PFSK-1 (cell line): ENCODE measurements around the gene NFIC.

Experiments used
- FOXP2 ChIP-seq: optimal IDR thresholded peaks from 2 replicates; pipeline ENCODE3; 2011; ENCODE audit warnings: borderline replicate concordance, control low read depth, inconsistent platforms; ENCODE audit not compliant: insufficient read depth; ENCODE audit errors: extremely low read length, extremely low read depth
- POLR2AphosphoS5 ChIP-seq: IDR thresholded peaks from 2 replicates; pipeline ENCODE4 v1.6.1; 2012; ENCODE audit warnings: low read depth, mild to moderate bottlenecking, control low read depth, low read length, moderate library complexity
- SIN3A ChIP-seq: IDR thresholded peaks from 2 replicates; pipeline ENCODE4 v1.6.1; 2012; ENCODE audit warnings: mild to moderate bottlenecking, low read length, moderate library complexity, borderline replicate concordance; ENCODE audit not compliant: insufficient read depth
- TAF1 ChIP-seq: IDR thresholded peaks from 2 replicates; pipeline ENCODE4 v1.6.1; 2012; ENCODE audit warnings: low read length, control low read depth, borderline replicate concordance; ENCODE audit not compliant: insufficient read depth
- TF ChIP-seq, protein P1 (sequence below), 2 experiments: IDR thresholded peaks; 2 replicates each; pipeline versions ENCODE4 v1.6.1 to v1.8.0; 2011 to 2012; ENCODE audit warnings: low read depth in 2 of 2, low read length in 2 of 2, control low read depth in 1 of 2, inconsistent platforms in 1 of 2, mild to moderate bottlenecking in 1 of 2, moderate library complexity in 1 of 2; ENCODE audit not compliant: insufficient read depth in 1 of 2

NFIC gene

GRCh38 chr19:3467437-3468198 lies 101.2 kb downstream of the NFIC start:
- TF ChIP-seq POLR2AphosphoS5: 0 out of 2 replicates have a peak, but pooled peaks have one; percentile 7
- TF ChIP-seq, protein P1, sequence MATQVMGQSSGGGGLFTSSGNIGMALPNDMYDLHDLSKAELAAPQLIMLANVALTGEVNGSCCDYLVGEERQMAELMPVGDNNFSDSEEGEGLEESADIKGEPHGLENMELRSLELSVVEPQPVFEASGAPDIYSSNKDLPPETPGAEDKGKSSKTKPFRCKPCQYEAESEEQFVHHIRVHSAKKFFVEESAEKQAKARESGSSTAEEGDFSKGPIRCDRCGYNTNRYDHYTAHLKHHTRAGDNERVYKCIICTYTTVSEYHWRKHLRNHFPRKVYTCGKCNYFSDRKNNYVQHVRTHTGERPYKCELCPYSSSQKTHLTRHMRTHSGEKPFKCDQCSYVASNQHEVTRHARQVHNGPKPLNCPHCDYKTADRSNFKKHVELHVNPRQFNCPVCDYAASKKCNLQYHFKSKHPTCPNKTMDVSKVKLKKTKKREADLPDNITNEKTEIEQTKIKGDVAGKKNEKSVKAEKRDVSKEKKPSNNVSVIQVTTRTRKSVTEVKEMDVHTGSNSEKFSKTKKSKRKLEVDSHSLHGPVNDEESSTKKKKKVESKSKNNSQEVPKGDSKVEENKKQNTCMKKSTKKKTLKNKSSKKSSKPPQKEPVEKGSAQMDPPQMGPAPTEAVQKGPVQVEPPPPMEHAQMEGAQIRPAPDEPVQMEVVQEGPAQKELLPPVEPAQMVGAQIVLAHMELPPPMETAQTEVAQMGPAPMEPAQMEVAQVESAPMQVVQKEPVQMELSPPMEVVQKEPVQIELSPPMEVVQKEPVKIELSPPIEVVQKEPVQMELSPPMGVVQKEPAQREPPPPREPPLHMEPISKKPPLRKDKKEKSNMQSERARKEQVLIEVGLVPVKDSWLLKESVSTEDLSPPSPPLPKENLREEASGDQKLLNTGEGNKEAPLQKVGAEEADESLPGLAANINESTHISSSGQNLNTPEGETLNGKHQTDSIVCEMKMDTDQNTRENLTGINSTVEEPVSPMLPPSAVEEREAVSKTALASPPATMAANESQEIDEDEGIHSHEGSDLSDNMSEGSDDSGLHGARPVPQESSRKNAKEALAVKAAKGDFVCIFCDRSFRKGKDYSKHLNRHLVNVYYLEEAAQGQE (IDR thresholded peaks at IDR 0.05; ENCODE audit: insufficient read depth in 1 of 2, low read depth in 2 of 2, low read length in 2 of 2): no peak

DNA sequence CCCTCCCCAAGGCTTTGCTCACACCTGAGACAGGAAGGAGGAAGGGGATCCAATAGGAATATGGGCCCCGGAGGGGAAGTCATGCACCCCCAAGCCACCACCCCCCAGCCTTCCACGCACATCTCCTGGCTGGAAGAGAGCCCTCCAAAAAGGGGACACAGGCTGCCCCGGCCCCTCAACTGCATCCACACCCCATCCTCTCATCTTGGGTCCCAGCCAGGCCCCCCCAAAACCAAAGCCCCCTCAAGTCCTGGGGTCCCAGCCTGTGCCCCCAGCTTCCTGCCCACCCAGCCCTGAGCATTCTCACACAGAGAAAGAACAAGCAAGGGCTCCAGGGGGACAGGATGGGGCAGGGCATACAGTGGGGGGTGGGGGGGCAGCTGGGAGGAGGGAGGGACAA lies 101.8 kb downstream of the NFIC start:
- no peak for TF ChIP-seq FOXP2
- TF ChIP-seq, protein P1 (IDR thresholded peaks at IDR 0.05; ENCODE audit: insufficient read depth in 1 of 2, low read depth in 2 of 2, low read length in 2 of 2): no peak
- no peak for TF ChIP-seq TAF1
- 0 out of 2 replicates have a peak, but pooled peaks have one; percentile 7 for TF ChIP-seq POLR2AphosphoS5
- no peak for TF ChIP-seq SIN3A

DNA sequence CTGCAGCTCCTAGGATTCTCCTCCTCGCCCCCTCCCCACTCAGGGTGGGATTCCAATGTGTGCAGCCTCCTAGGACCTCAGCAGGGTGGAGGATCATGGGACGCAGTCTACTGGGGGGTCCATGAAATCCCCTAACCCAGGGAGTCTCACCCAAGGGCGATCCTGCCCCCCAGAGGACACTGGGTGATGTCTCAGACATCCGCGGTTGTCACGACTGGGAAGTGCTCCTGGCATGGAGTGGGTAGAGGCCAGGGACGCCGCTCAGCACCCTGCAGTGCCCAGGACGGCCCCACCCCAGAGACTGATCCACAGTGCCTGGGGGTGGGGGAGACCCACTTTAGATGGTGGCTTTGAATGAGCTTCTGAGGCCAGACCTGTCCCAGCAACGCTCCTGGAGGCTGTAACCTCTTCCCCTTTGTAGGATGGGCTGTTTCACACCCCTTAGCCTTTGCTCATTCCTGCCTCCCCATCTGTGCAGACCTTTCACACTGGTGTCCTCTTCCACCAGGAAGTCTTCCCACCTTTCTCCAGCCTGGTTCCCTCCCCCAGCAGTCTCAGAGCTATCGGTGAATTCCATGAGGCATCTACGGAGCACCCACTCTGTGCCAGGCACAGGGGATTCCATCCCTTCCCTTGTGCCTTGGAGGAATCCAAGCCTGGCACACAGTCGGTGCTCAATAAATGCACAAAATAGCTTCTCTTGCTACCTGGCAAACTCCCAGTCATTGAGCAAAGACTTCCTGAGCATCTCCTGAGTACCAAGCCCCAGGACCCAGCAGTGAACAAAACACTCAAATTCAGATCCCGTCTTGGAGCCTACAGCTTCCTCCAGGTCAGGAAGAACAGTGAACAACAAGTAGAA lies 103.5 kb downstream of the NFIC start:
- TF ChIP-seq, protein P1 (IDR thresholded peaks at IDR 0.05; ENCODE audit: insufficient read depth in 1 of 2, low read depth in 2 of 2, low read length in 2 of 2): no peak
- TF ChIP-seq POLR2AphosphoS5: peak; percentile 17; the same call in 1 of the 2 replicates

DNA sequence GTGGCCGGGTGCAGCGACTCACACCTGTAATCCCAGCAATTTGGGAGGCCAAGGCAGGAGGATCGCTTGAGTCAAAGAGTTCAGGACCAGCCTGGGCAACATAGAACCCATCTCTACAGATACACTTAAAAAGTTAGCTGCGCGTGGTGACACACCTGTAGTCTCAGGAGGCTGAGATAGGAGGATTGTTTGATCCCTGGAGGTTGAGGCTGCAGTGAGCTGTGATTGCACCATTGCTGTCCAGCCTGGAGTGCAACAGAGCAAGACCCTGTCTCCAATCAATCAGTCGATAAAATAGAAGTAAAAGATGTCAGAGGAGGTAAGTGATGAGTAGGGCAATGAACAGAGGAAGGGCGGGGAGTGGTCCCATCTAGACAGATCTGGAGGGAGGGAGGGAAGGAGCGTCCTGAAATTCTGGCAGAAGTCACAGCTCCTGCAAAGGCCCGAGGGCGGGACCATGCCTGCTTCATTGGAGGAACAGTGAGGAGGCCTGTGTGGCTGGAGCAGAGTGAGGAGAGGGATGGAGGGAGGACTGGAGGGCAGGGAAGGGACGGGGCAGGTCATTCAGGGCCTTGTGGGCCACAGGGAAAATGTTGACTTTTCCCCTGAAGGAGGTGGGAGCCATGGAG lies 104.2 kb downstream of the NFIC start:
- TF ChIP-seq POLR2AphosphoS5 (no peak), FOXP2 (no peak), TAF1 (no peak), SIN3A (no peak)
- TF ChIP-seq, protein P1 (IDR thresholded peaks at IDR 0.05; ENCODE audit: insufficient read depth in 1 of 2, low read depth in 2 of 2, low read length in 2 of 2): no peak
